GM12878 (cell line): Measurements from ENCODE around the gene POLE4. TPM values are rescaled to one million over a fixed set of nuclear protein-coding genes. Genes with fewer than 3 reads are reported as not detected.

Experiments used
- ATAC-seq: fragments of 200-7000 bp; cut with Tn5 transposase; 3 replicates; pipeline ENCODE4 v1.9.1; 2020; ENCODE audit warnings: mild to moderate bottlenecking, moderate library complexity
- BruUV-seq: library from RNA; stranded (reverse); fragments of 400-500 nt; replicated peaks from 2 replicates; lab custom pipeline; 2021; lab: Mats Ljungman, UMichigan
- CTCF ChIA-PET: fragments of 300-600 bp; sonication (Branson Sonifier 250); formaldehyde crosslinking; extraction: SDS; loops from one replicate; lab custom pipeline; 2021; ENCODE audit warnings: inconsistent platforms; lab: Yijun Ruan, JAX
- POLR2A ChIA-PET: fragments of 350-600 bp; formaldehyde crosslinking; extraction: SDS; loops from one replicate; lab custom pipeline; 2021; ENCODE audit warnings: inconsistent platforms; lab: Charles Lee
- RAD21 ChIA-PET: fragments of 300-600 bp; sonication (Branson Sonifier 250); formaldehyde crosslinking; loops from one replicate; lab custom pipeline; 2023; ENCODE audit warnings: antibody characterized with exemption; ENCODE audit not compliant: unreplicated experiment; lab: Charles Lee
- SMC1A ChIA-PET: fragments of 300-600 bp; sonication (Branson Sonifier 250); formaldehyde crosslinking; loops from one replicate; lab custom pipeline; 2023; ENCODE audit not compliant: unreplicated experiment, uncharacterized antibody; lab: Charles Lee
- DNase-seq: peaks from one replicate; pipeline ENCODE4 v3.0.0-alpha.2; 2011; ENCODE audit warnings: low read depth, low spot score
- FAIRE-seq: peaks from 3 replicates; lab custom pipeline; 2011; peaks lifted over from hg19 to GRCh38; lab: Jason Lieb, UNC
- H2AFZ ChIP-seq: 2 replicates; pipeline ENCODE4 v1.6.0; 2011; ENCODE audit warnings: low read depth, low read length, control low read depth; ENCODE audit not compliant: control insufficient read depth
- H3K27ac ChIP-seq: 2 replicates; pipeline ENCODE4 v1.5.1; 2011; ENCODE audit warnings: control low read depth; ENCODE audit not compliant: control insufficient read depth, insufficient read depth
- H3K27me3 ChIP-seq, 2 experiments: replicated peaks in 1 of 2; 2 replicates each; pipeline versions ENCODE4 v1.6.0 to v1.6.1; 2011; ENCODE audit warnings: low read length in 1 of 2; ENCODE audit not compliant: control insufficient read depth in 2 of 2, insufficient read depth in 2 of 2
- H3K36me3 ChIP-seq, 2 experiments: 2 replicates each; pipeline ENCODE4 v1.5.1; 2011; ENCODE audit warnings: low read length in 1 of 2; ENCODE audit not compliant: control insufficient read depth in 2 of 2, insufficient read depth in 2 of 2
- H3K4me1 ChIP-seq: 2 replicates; pipeline ENCODE4 v1.6.1; 2011; ENCODE audit warnings: mild to moderate bottlenecking, low read length, moderate library complexity, mixed read lengths; ENCODE audit not compliant: control insufficient read depth, insufficient read depth
- H3K4me2 ChIP-seq: 2 replicates; pipeline ENCODE4 v1.6.0; 2011; ENCODE audit warnings: control low read depth; ENCODE audit not compliant: control insufficient read depth, insufficient read depth
- H3K4me3 ChIP-seq: fragments of 200-600 bp; sonication (generic); 2 replicates; pipeline ENCODE4 v1.5.1; 2016
- H3K79me2 ChIP-seq: 2 replicates; pipeline ENCODE4 v1.6.0; 2011; ENCODE audit warnings: low read length; ENCODE audit not compliant: control insufficient read depth, insufficient read depth
- H3K9ac ChIP-seq: 2 replicates; pipeline ENCODE4 v1.8.0; 2011; ENCODE audit warnings: low read length, control low read depth, mixed read lengths; ENCODE audit not compliant: control insufficient read depth, insufficient read depth
- H3K9me3 ChIP-seq: replicated peaks from 3 replicates; pipeline ENCODE4 v1.5.1; 2011; ENCODE audit warnings: mild to moderate bottlenecking, low read length; ENCODE audit not compliant: control insufficient read depth, insufficient read depth
- H4K20me1 ChIP-seq: 2 replicates; pipeline ENCODE4 v1.6.0; 2011; ENCODE audit not compliant: control insufficient read depth, insufficient read depth
- BHLHE40 ChIP-seq, 2 experiments: fragments of 450-650 bp in 1 of 2; IDR thresholded peaks; 2 replicates each; pipeline ENCODE4 v1.6.1; 2011 to 2017; ENCODE audit warnings: low read depth in 2 of 2, borderline replicate concordance in 1 of 2, improper control_type of control experiment in 1 of 2, low read length in 1 of 2, mild to moderate bottlenecking in 1 of 2
- CHD2 ChIP-seq: IDR thresholded peaks from 2 replicates; pipeline ENCODE4 v1.6.1; 2011; ENCODE audit warnings: low read depth, low read length, improper control_type of control experiment, borderline replicate concordance
- CREB1 ChIP-seq: IDR thresholded peaks from 2 replicates; pipeline ENCODE4 v1.6.1; 2012; ENCODE audit warnings: low read depth, mild to moderate bottlenecking, inconsistent platforms
- CREM ChIP-seq: IDR thresholded peaks from 2 replicates; pipeline ENCODE4 v1.6.1; 2014; ENCODE audit warnings: antibody characterized with exemption, low read depth
- E2F4 ChIP-seq: IDR thresholded peaks from 2 replicates; pipeline ENCODE4 v1.6.1; 2012; ENCODE audit warnings: low read depth, low read length, improper control_type of control experiment
- MEF2A ChIP-seq: IDR thresholded peaks from 2 replicates; pipeline ENCODE4 v1.6.1; 2011; ENCODE audit warnings: low read depth, mild to moderate bottlenecking, low read length, moderate library complexity; ENCODE audit not compliant: insufficient read depth
- NFIC ChIP-seq: IDR thresholded peaks from 2 replicates; pipeline ENCODE4 v1.6.1; 2012; ENCODE audit warnings: low read depth, mild to moderate bottlenecking, inconsistent platforms, low read length, moderate library complexity
- RB1 ChIP-seq: fragments of 450-650 bp; formaldehyde crosslinking; IDR thresholded peaks from 2 replicates; pipeline ENCODE4 v1.6.1; 2017; ENCODE audit warnings: mild to moderate bottlenecking, borderline replicate concordance
- RCOR1 ChIP-seq: conservative IDR thresholded peaks from 2 replicates; pipeline ENCODE4 v1.6.1; 2012; ENCODE audit warnings: low read depth, low read length, improper control_type of control experiment
- SMARCA5 ChIP-seq: fragments of 450-650 bp; IDR thresholded peaks from 2 replicates; pipeline ENCODE4 v1.6.1; 2017; ENCODE audit warnings: mild to moderate bottlenecking
- STAT3 ChIP-seq: IDR thresholded peaks from 2 replicates; pipeline ENCODE4 v1.6.1; 2011; ENCODE audit warnings: low read depth, low read length, improper control_type of control experiment
- SUPT20H ChIP-seq: IDR thresholded peaks from 2 replicates; pipeline ENCODE4 v1.6.1; 2011; ENCODE audit warnings: low read depth, mild to moderate bottlenecking, low read length, moderate library complexity, borderline replicate concordance; ENCODE audit not compliant: control insufficient read depth
- WRNIP1 ChIP-seq: IDR thresholded peaks from 2 replicates; pipeline ENCODE4 v1.6.1; 2011; ENCODE audit warnings: low read depth, low read length, improper control_type of control experiment, borderline replicate concordance
- WGBS: methylation state at CpG from one replicate; pipeline ENCODE4 v1.1.6; 2016; ENCODE audit warnings: low lambda C conversion rate; ENCODE audit not compliant: insufficient replicate concordance, insufficient coverage; ENCODE audit errors: missing lambda C conversion rate; 5-methylcytosine and 5-hydroxymethylcytosine counted together
- in situ Hi-C: fragments of 300-500 bp; cut with MboI; formaldehyde crosslinking; loops from 9 replicates; pipeline ENCODE4 v1.14.3; 2018; ENCODE audit warnings: mixed read lengths
- intact Hi-C: fragments of 100-400 bp; cut with micrococcal nuclease; formaldehyde crosslinking; loops from one replicate; pipeline ENCODE4 v1.14.2; 2022; ENCODE audit not compliant: unreplicated experiment
- polyA plus RNA-seq, 11 experiments: library from polyadenylated mRNA; depleted of rRNA in 4 of 11; unstranded in 6 of 11; stranded (reverse) in 5 of 11; fragments of >200 nt; fragmentation: Nextera tagmentation in 4 of 11; fragmentation: Illumina TruSeq in 1 of 11; extraction: Ambion mirVana in 4 of 11; extraction: Trizol in 1 of 11; gene quantifications; 1 replicate in 1 of 11; 2 replicates in 10 of 11; pipeline versions ENCODE4 v1.2.1 to v1.2.3, GENCODE V29; 2011 to 2016; ENCODE audit warnings: inconsistent platforms in 2 of 11, missing spikeins in 2 of 11, low read depth in 1 of 11
- total RNA-seq, 4 experiments: library from RNA; depleted of rRNA in 3 of 4; stranded (reverse); fragments of >200 nt in 3 of 4; fragmentation: Illumina TruSeq in 1 of 4; extraction: Trizol in 1 of 4; gene quantifications; 2 replicates each; pipeline versions ENCODE4 v1.2.1 to v1.2.3, GENCODE V29; 2013 to 2021

Gene POLE4
- total and polyA plus RNA-seq, 10 of the 15 experiments (the other 5 are each of a cell fraction or from before 2014, with no cell fraction given) = 38.5 to 221 (median 66.8) TPM

DNA sequence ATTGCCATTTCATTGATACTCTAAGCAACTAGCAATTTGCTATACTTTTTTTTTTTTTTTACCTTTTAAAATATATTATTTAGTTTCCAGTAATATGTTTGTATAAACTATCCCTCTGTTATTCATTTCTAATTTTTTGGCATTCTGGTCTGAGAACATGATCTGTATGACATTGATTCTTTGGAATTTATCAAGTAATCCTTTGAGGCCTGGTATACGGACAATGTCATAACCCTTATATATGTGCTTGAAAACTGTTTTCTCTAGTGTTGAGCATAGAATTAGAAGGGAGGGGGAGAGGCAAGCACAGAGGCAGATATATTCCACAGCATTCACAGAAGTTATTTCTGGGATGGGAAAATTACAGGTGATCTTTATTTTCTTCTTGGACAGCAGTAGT is 48.2 kb upstream of the POLE4 start:
- H3K27ac ChIP-seq = no peak overlapping the region
- SMC1A ChIA-PET = interaction anchor here (1.9 kb wide), 1 partner anchor 154 kb away, joined by 4 read pairs; no protein-coding TSS in a partner anchor
- H3K79me2 ChIP-seq = no peaks in the 10 kb centered on the region
- TF ChIP-seq SUPT20H = no peak
- TF ChIP-seq STAT3 = no peak
- TF ChIP-seq CREM = no peak
- no peak for TF ChIP-seq SMARCA5
- TF ChIP-seq RCOR1 = no peak
- no peak for TF ChIP-seq MEF2A
- TF ChIP-seq WRNIP1 = no peak
- TF ChIP-seq CREB1 = no peak
- no peak for TF ChIP-seq RB1
- in situ Hi-C loops = no loop called here
- H3K27me3 ChIP-seq = no peaks in the 10 kb centered on the region
- DNase-seq (no peak), ATAC-seq (no peak), FAIRE-seq (no peak)
- no peaks in the 10 kb centered on the region for H3K36me3 ChIP-seq
- CTCF ChIA-PET = interaction anchor here (0.6 kb wide), 1 partner anchor 188 kb away, joined by 3 read pairs; no protein-coding TSS in a partner anchor
- POLR2A ChIA-PET = no interaction called here
- H4K20me1 ChIP-seq = no peaks in the 10 kb centered on the region
- no TSS peak for BruUV-seq
- H3K9me3 ChIP-seq = no peaks in the 10 kb centered on the region
- no peak overlapping the region for H3K9ac ChIP-seq
- 50% methylated on average over 1 of the region's 1 CpG for WGBS
- RAD21 ChIA-PET = no interaction called here
- no peaks in the 10 kb centered on the region for H3K4me1 ChIP-seq
- intact Hi-C loops = no loop called here
- H2AFZ ChIP-seq = no peak overlapping the region
- no peak overlapping the region for H3K4me3 ChIP-seq
- no peak overlapping the region for H3K4me2 ChIP-seq

- Histone ChIP-seq H3K27me3 (no peaks in the 10 kb centered on the region), H3K79me2 (no peaks in the 10 kb centered on the region), H4K20me1 (no peaks in the 10 kb centered on the region), H3K9me3 (no peaks in the 10 kb centered on the region), H3K4me3 (no peak overlapping the region), H3K36me3 (no peaks in the 10 kb centered on the region), H2AFZ (no peak overlapping the region), H3K27ac (no peak overlapping the region), H3K4me1 (peaks cover 4% of the 10 kb centered on the region; the same call in 1 of the 2 replicates), H3K4me2 (no peak overlapping the region), H3K9ac (no peak overlapping the region)
- no TSS peak for BruUV-seq
- 10% methylated on average over 4 of the region's 4 CpGs for WGBS
- POLR2A ChIA-PET = no interaction called here
- DNase-seq = no peak
- RAD21 ChIA-PET = no interaction called here
- CTCF ChIA-PET = interaction anchor here (0.8 to 1.2 kb wide), 2 partner anchors 8 to 220 kb away, joined by 3 to 4 read pairs; no protein-coding TSS in a partner anchor
- FAIRE-seq = no peak
- SMC1A ChIA-PET = no interaction called here
- in situ Hi-C loops (no loop called here), intact Hi-C loops (no loop called here)
- no peak for ATAC-seq
- TF ChIP-seq STAT3 = no peak
- no peak for TF ChIP-seq CHD2
- TF ChIP-seq NFIC = no peak
- TF ChIP-seq BHLHE40 (IDR thresholded peaks at IDR 0.05; ENCODE audit: borderline replicate concordance in 1 of 2, low read depth in 2 of 2, low read length in 1 of 2) = no peak
- no peak for TF ChIP-seq E2F4
Measured at GRCh38 chr2:74911061-74911460, 47.4 kb upstream of the POLE4 start.
